SK-N-SH treated with all-trans-retinoic acid at 6 μM for 48 hours (cell line): Measurements from ENCODE around the gene YJEFN3.

Experiments
- ATAC-seq: fragments of 200-7000 bp; cut with Tn5 transposase; 3 replicates; pipeline ENCODE4 v1.9.1; 2020; ENCODE audit warnings: mild to moderate bottlenecking, moderate library complexity
- ARNTL ChIP-seq: fragments of 450-650 bp; formaldehyde crosslinking; IDR thresholded peaks from 2 replicates; pipeline ENCODE4 v1.5.0; 2020; ENCODE audit warnings: low read depth, mild to moderate bottlenecking, moderate library complexity, borderline replicate concordance
- BACH2 ChIP-seq: fragments of 250-450 bp; sonication (Bioruptor Pico); IDR thresholded peaks from 2 replicates; pipeline ENCODE4 v1.9.0; 2021; ENCODE audit warnings: mild to moderate bottlenecking, borderline replicate concordance
- CSDC2 ChIP-seq: fragments of 250-450 bp; sonication (Bioruptor Pico); IDR thresholded peaks from 2 replicates; pipeline ENCODE4 v1.5.0; 2020; ENCODE audit warnings: mild to moderate bottlenecking, moderate library complexity
- ESRRG ChIP-seq: fragments of 250-450 bp; sonication (Bioruptor Pico); IDR thresholded peaks from 2 replicates; pipeline ENCODE4 v1.6.1; 2021; ENCODE audit warnings: mild to moderate bottlenecking
- GLIS3 ChIP-seq: fragments of 250-450 bp; sonication (Bioruptor Pico); IDR thresholded peaks from 2 replicates; pipeline ENCODE4 v1.5.0; 2020; ENCODE audit warnings: mild to moderate bottlenecking, moderate library complexity
- ISL1 ChIP-seq: fragments of 250-450 bp; sonication (Bioruptor Pico); IDR thresholded peaks from 2 replicates; pipeline ENCODE4 v2.1.2; 2022; ENCODE audit warnings: mild to moderate bottlenecking, moderate library complexity
- OSR1 ChIP-seq: fragments of 250-450 bp; sonication (Bioruptor Pico); IDR thresholded peaks from 2 replicates; pipeline ENCODE4 v1.8.0; 2022; ENCODE audit warnings: moderate library complexity, mild to moderate bottlenecking, inconsistent platforms
- PPARA ChIP-seq: fragments of 250-450 bp; sonication (Bioruptor Pico); IDR thresholded peaks from 2 replicates; pipeline ENCODE4 v1.5.0; 2020; ENCODE audit warnings: mild to moderate bottlenecking, borderline replicate concordance
- RARB ChIP-seq: fragments of 250-450 bp; sonication (Bioruptor Pico); IDR thresholded peaks from 2 replicates; pipeline ENCODE4 v1.8.0; 2021; ENCODE audit warnings: mild to moderate bottlenecking, moderate library complexity
- SNAI2 ChIP-seq: fragments of 250-450 bp; sonication (Bioruptor Pico); IDR thresholded peaks from 2 replicates; pipeline ENCODE4 v1.5.0; 2020; ENCODE audit warnings: mild to moderate bottlenecking, moderate library complexity
- TCF4 ChIP-seq: fragments of 250-450 bp; sonication (Bioruptor Pico); IDR thresholded peaks from 2 replicates; pipeline ENCODE4 v1.8.0; 2021; ENCODE audit warnings: mild to moderate bottlenecking, moderate library complexity, borderline replicate concordance
- TOX ChIP-seq: fragments of 250-450 bp; sonication (Bioruptor Pico); IDR thresholded peaks from 2 replicates; pipeline ENCODE4 v1.8.0; 2021; ENCODE audit warnings: mild to moderate bottlenecking, moderate library complexity, borderline replicate concordance
- ZC3H10 ChIP-seq: fragments of 250-450 bp; sonication (Bioruptor Pico); IDR thresholded peaks from 2 replicates; pipeline ENCODE4 v1.5.1; 2021; ENCODE audit warnings: mild to moderate bottlenecking, moderate library complexity
- ZFP3 ChIP-seq: fragments of 250-450 bp; sonication (Bioruptor Pico); IDR thresholded peaks from 2 replicates; pipeline ENCODE4 v1.5.0; 2020; ENCODE audit warnings: mild to moderate bottlenecking, moderate library complexity
- ZFP30 ChIP-seq: fragments of 450-650 bp; formaldehyde crosslinking; IDR thresholded peaks from 2 replicates; pipeline ENCODE4 v1.5.0; 2022; ENCODE audit warnings: mild to moderate bottlenecking, moderate library complexity
- ZNF565 ChIP-seq: fragments of 450-650 bp; formaldehyde crosslinking; conservative IDR thresholded peaks from 2 replicates; pipeline ENCODE4 v1.5.0; 2020; ENCODE audit warnings: low read depth, mild to moderate bottlenecking, moderate library complexity
- ZNF70 ChIP-seq: fragments of 450-650 bp; formaldehyde crosslinking; IDR thresholded peaks from 2 replicates; pipeline ENCODE4 v1.5.0; 2020; ENCODE audit warnings: mild to moderate bottlenecking, moderate library complexity
- ZNF8 ChIP-seq: fragments of 450-650 bp; formaldehyde crosslinking; IDR thresholded peaks from 2 replicates; pipeline ENCODE4 v1.5.0; 2020; ENCODE audit warnings: mild to moderate bottlenecking, moderate library complexity
- TF ChIP-seq, protein P1 (sequence below): fragments of 250-450 bp; sonication (Bioruptor Pico); IDR thresholded peaks from 2 replicates; pipeline ENCODE4 v1.5.1; 2020; ENCODE audit warnings: low read depth, mild to moderate bottlenecking, moderate library complexity
- TF ChIP-seq, protein P2 (sequence below): fragments of 250-450 bp; sonication (Bioruptor Pico); IDR thresholded peaks from 2 replicates; pipeline ENCODE4 v1.8.0; 2020; ENCODE audit warnings: mild to moderate bottlenecking, moderate library complexity, borderline replicate concordance
- TF ChIP-seq, protein P3 (sequence below): fragments of 250-450 bp; sonication (Bioruptor Pico); IDR thresholded peaks from 2 replicates; pipeline ENCODE4 v1.5.0; 2020; ENCODE audit warnings: mild to moderate bottlenecking, moderate library complexity
- TF ChIP-seq, protein P4 (sequence below): fragments of 250-450 bp; sonication (Bioruptor Pico); IDR thresholded peaks from 2 replicates; pipeline ENCODE4 v1.8.0; 2021; ENCODE audit warnings: low read depth, mild to moderate bottlenecking, moderate library complexity, borderline replicate concordance
- TF ChIP-seq, protein P5 (sequence below): fragments of 250-450 bp; sonication (Bioruptor Pico); IDR thresholded peaks from 2 replicates; pipeline ENCODE4 v1.5.1; 2021; ENCODE audit warnings: mild to moderate bottlenecking, moderate library complexity

The YJEFN3 gene

GRCh38 chr19:19544954-19545591, 16.4 kb downstream of the YJEFN3 start:
- no peak for TF ChIP-seq PPARA (CRISPR knock-in tag)
- no peak for TF ChIP-seq CSDC2 (CRISPR knock-in tag)
- TF ChIP-seq TCF4: no peak
- no peak for TF ChIP-seq ZC3H10
- no peak for ATAC-seq

- TF ChIP-seq ZC3H10 (no peak), RARB (no peak), BACH2 (no peak), TCF4 (no peak), ISL1 (no peak), ARNTL (CRISPR knock-in tag) (no peak), TOX (CRISPR knock-in tag) (no peak), ZNF70 (no peak), OSR1 (CRISPR knock-in tag) (no peak), SNAI2 (CRISPR knock-in tag) (no peak), CSDC2 (CRISPR knock-in tag) (no peak), ESRRG (no peak), PPARA (CRISPR knock-in tag) (no peak), ZNF8 (CRISPR knock-in tag) (no peak), ZFP30 (no peak), GLIS3 (CRISPR knock-in tag) (no peak)
- TF ChIP-seq, protein P1, sequence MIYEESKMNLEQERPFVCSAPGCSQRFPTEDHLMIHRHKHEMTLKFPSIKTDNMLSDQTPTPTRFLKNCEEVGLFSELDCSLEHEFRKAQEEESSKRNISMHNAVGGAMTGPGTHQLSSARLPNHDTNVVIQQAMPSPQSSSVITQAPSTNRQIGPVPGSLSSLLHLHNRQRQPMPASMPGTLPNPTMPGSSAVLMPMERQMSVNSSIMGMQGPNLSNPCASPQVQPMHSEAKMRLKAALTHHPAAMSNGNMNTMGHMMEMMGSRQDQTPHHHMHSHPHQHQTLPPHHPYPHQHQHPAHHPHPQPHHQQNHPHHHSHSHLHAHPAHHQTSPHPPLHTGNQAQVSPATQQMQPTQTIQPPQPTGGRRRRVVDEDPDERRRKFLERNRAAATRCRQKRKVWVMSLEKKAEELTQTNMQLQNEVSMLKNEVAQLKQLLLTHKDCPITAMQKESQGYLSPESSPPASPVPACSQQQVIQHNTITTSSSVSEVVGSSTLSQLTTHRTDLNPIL (CRISPR knock-in tag): no peak
- TF ChIP-seq, protein P2, sequence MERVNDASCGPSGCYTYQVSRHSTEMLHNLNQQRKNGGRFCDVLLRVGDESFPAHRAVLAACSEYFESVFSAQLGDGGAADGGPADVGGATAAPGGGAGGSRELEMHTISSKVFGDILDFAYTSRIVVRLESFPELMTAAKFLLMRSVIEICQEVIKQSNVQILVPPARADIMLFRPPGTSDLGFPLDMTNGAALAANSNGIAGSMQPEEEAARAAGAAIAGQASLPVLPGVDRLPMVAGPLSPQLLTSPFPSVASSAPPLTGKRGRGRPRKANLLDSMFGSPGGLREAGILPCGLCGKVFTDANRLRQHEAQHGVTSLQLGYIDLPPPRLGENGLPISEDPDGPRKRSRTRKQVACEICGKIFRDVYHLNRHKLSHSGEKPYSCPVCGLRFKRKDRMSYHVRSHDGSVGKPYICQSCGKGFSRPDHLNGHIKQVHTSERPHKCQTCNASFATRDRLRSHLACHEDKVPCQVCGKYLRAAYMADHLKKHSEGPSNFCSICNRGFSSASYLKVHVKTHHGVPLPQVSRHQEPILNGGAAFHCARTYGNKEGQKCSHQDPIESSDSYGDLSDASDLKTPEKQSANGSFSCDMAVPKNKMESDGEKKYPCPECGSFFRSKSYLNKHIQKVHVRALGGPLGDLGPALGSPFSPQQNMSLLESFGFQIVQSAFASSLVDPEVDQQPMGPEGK (CRISPR knock-in tag): no peak
- TF ChIP-seq, protein P3, sequence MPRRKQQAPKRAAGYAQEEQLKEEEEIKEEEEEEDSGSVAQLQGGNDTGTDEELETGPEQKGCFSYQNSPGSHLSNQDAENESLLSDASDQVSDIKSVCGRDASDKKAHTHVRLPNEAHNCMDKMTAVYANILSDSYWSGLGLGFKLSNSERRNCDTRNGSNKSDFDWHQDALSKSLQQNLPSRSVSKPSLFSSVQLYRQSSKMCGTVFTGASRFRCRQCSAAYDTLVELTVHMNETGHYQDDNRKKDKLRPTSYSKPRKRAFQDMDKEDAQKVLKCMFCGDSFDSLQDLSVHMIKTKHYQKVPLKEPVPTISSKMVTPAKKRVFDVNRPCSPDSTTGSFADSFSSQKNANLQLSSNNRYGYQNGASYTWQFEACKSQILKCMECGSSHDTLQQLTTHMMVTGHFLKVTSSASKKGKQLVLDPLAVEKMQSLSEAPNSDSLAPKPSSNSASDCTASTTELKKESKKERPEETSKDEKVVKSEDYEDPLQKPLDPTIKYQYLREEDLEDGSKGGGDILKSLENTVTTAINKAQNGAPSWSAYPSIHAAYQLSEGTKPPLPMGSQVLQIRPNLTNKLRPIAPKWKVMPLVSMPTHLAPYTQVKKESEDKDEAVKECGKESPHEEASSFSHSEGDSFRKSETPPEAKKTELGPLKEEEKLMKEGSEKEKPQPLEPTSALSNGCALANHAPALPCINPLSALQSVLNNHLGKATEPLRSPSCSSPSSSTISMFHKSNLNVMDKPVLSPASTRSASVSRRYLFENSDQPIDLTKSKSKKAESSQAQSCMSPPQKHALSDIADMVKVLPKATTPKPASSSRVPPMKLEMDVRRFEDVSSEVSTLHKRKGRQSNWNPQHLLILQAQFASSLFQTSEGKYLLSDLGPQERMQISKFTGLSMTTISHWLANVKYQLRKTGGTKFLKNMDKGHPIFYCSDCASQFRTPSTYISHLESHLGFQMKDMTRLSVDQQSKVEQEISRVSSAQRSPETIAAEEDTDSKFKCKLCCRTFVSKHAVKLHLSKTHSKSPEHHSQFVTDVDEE (CRISPR knock-in tag): no peak
- no peak for ATAC-seq
These were observed 17.0 kb downstream of the YJEFN3 start for GRCh38 chr19:19545707-19546106.

DNA sequence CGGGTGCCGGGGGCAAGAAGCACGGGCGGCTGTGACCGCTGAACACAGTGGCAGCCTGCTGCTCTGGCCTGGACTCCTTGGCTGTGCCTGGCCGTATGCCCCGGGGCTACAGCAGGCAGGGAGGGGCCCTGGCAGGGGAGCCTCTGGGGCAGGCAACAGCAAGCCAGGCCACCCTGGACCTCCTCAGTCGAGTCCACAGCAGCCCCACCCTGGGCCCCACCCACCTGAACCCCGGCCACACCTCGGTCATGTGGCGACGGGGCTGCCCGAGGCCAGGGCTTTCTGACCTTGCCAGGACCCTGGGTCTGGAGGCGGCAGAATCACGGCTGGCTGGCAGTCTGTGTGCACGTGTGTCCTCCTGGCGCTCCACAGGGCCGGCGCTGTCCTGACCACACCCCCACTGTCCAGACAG, 18.0 kb downstream of the YJEFN3 start:
- peak; percentile 15; the same call in 1 of the 3 replicates for ATAC-seq
- TF ChIP-seq CSDC2 (CRISPR knock-in tag) (no peak), ZFP30 (no peak), ZNF565 (CRISPR knock-in tag) (no peak)

GRCh38 chr19:19547674-19548336, 19.1 kb downstream of the YJEFN3 start:
- TF ChIP-seq BACH2 (no peak), TCF4 (no peak), SNAI2 (CRISPR knock-in tag) (no peak), ZNF70 (no peak), ZNF8 (CRISPR knock-in tag) (no peak), OSR1 (CRISPR knock-in tag) (no peak), ZFP3 (CRISPR knock-in tag) (no peak), ZNF565 (CRISPR knock-in tag) (no peak)
- TF ChIP-seq, protein P4, sequence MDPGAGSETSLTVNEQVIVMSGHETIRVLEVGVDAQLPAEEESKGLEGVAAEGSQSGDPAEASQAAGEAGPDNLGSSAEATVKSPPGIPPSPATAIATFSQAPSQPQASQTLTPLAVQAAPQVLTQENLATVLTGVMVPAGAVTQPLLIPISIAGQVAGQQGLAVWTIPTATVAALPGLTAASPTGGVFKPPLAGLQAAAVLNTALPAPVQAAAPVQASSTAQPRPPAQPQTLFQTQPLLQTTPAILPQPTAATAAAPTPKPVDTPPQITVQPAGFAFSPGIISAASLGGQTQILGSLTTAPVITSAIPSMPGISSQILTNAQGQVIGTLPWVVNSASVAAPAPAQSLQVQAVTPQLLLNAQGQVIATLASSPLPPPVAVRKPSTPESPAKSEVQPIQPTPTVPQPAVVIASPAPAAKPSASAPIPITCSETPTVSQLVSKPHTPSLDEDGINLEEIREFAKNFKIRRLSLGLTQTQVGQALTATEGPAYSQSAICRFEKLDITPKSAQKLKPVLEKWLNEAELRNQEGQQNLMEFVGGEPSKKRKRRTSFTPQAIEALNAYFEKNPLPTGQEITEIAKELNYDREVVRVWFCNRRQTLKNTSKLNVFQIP (CRISPR knock-in tag): no peak
- TF ChIP-seq, protein P1 (CRISPR knock-in tag): no peak
- TF ChIP-seq, protein P5, sequence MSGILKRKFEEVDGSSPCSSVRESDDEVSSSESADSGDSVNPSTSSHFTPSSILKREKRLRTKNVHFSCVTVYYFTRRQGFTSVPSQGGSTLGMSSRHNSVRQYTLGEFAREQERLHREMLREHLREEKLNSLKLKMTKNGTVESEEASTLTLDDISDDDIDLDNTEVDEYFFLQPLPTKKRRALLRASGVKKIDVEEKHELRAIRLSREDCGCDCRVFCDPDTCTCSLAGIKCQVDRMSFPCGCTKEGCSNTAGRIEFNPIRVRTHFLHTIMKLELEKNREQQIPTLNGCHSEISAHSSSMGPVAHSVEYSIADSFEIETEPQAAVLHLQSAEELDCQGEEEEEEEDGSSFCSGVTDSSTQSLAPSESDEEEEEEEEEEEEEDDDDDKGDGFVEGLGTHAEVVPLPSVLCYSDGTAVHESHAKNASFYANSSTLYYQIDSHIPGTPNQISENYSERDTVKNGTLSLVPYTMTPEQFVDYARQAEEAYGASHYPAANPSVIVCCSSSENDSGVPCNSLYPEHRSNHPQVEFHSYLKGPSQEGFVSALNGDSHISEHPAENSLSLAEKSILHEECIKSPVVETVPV (CRISPR knock-in tag): no peak
- no peak for ATAC-seq
